K562 (cell line): ENCODE results near the gene ADAM10. TPM values are rescaled to one million over a fixed set of nuclear protein-coding genes. Genes with fewer than 3 reads are reported as not detected.

Experiments used
- ATAC-seq: fragments of 200-7000 bp; cut with Tn5 transposase; 3 replicates; pipeline ENCODE4 v1.9.1; 2020; ENCODE audit warnings: moderate library complexity
- BruUV-seq: library from RNA; stranded (reverse); fragments of 400-500 nt; replicated peaks from 2 replicates; lab custom pipeline; 2021; lab: Mats Ljungman, UMichigan
- CTCF ChIA-PET: fragments of 300-600 bp; formaldehyde crosslinking; extraction: SDS; loops from one replicate; lab custom pipeline; 2021; ENCODE audit warnings: low intra/inter-chr PET ratio; lab: Yijun Ruan, JAX
- POLR2A ChIA-PET: fragments of 300-600, 350-650 bp; sonication (Branson Sonifier 250); formaldehyde crosslinking; extraction: SDS; loops from one replicate; lab custom pipeline; 2021; ENCODE audit warnings: antibody characterized with exemption, inconsistent platforms; lab: Yijun Ruan, JAX
- DNase-seq, 4 experiments: peaks; one replicate each; pipeline versions ENCODE4 v3.0.0 to v3.0.0-alpha.2; 2011 to 2018; ENCODE audit warnings: low spot score in 3 of 4, mixed read lengths in 3 of 4; ENCODE audit errors: extremely low read depth in 1 of 4
- FAIRE-seq: peaks from 2 replicates; lab custom pipeline; 2011; peaks lifted over from hg19 to GRCh38; lab: Jason Lieb, UNC
- H2AFZ ChIP-seq: 2 replicates; pipeline ENCODE4 v1.6.0; 2011; ENCODE audit warnings: low read depth, low read length, control low read depth, inconsistent platforms
- H3K27ac ChIP-seq: fragments of 200-600 bp; 3 replicates; pipeline ENCODE4 v1.8.0; 2011; ENCODE audit warnings: low read depth, mild to moderate bottlenecking, control low read depth, inconsistent platforms, low read length, moderate library complexity, mixed read lengths; ENCODE audit errors: extremely low read depth
- H3K27me3 ChIP-seq, 2 experiments: fragments of 300-600 bp in 1 of 2; 2 replicates in 1 of 2; 3 replicates in 1 of 2; pipeline versions ENCODE4 v1.6.0 to v1.8.0; 2011; ENCODE audit warnings: inconsistent platforms in 2 of 2, low read length in 2 of 2, mild to moderate bottlenecking in 1 of 2, mixed read lengths in 1 of 2, moderate library complexity in 1 of 2; ENCODE audit not compliant: control insufficient read depth in 2 of 2, insufficient read depth in 2 of 2
- H3K36me3 ChIP-seq: fragments of 300-600 bp; 3 replicates; pipeline ENCODE4 v1.8.0; 2011; ENCODE audit warnings: mild to moderate bottlenecking, low read length, inconsistent platforms; ENCODE audit not compliant: control insufficient read depth, insufficient read depth
- H3K4me1 ChIP-seq, 2 experiments: fragments of 200-600 bp in 1 of 2; replicated peaks in 1 of 2; 2 replicates in 1 of 2; 3 replicates in 1 of 2; pipeline versions ENCODE4 v1.5.1 to v1.8.0; 2011; ENCODE audit warnings: inconsistent platforms in 2 of 2, low read length in 2 of 2, mild to moderate bottlenecking in 1 of 2, mixed read lengths in 1 of 2, moderate library complexity in 1 of 2; ENCODE audit not compliant: control insufficient read depth in 2 of 2, insufficient read depth in 2 of 2
- H3K4me2 ChIP-seq: 2 replicates; pipeline ENCODE4 v1.6.1; 2011; ENCODE audit warnings: low read length, control low read depth, inconsistent platforms, mixed read lengths; ENCODE audit not compliant: insufficient read depth
- H3K4me3 ChIP-seq: fragments of 200-600 bp; sonication (generic), shearing (Covaris generic); 2 replicates; pipeline ENCODE4 v1.5.1; 2016; ENCODE audit warnings: control low read depth, inconsistent platforms
- H3K79me2 ChIP-seq: fragments of 200-600 bp; 3 replicates; pipeline ENCODE4 v1.8.0; 2011; ENCODE audit warnings: low read length, inconsistent platforms; ENCODE audit not compliant: control insufficient read depth, insufficient read depth
- H3K9ac ChIP-seq, 2 experiments: 2 replicates each; pipeline versions ENCODE4 v1.6.0 to v1.6.1; 2011; ENCODE audit warnings: low read depth in 2 of 2, low read length in 2 of 2, control low read depth in 1 of 2, inconsistent platforms in 1 of 2, mild to moderate bottlenecking in 1 of 2, mixed read lengths in 1 of 2; ENCODE audit not compliant: insufficient read depth in 1 of 2
- H3K9me1 ChIP-seq: one replicate; pipeline ENCODE4 v1.6.0; 2011; ENCODE audit warnings: inconsistent platforms, mild to moderate bottlenecking, low read length, moderate library complexity; ENCODE audit not compliant: control insufficient read depth, insufficient read depth
- H3K9me3 ChIP-seq: replicated peaks from 2 replicates; pipeline ENCODE4 v1.5.1; 2011; ENCODE audit warnings: low read depth, low read length, inconsistent platforms; ENCODE audit not compliant: control insufficient read depth, insufficient read depth
- H4K20me1 ChIP-seq: replicated peaks from 2 replicates; pipeline ENCODE4 v1.6.1; 2011; ENCODE audit warnings: low read length, inconsistent platforms, mixed read lengths; ENCODE audit not compliant: control insufficient read depth, insufficient read depth
- BCOR ChIP-seq: fragments of 450-650 bp; IDR thresholded peaks from 2 replicates; pipeline ENCODE4 v1.6.1; 2016
- BRF1 ChIP-seq: IDR thresholded peaks from 3 replicates; pipeline ENCODE4 v1.6.1; 2011; ENCODE audit warnings: borderline replicate concordance, mild to moderate bottlenecking; ENCODE audit not compliant: insufficient read length; ENCODE audit errors: extremely low read depth
- CEBPB ChIP-seq: fragments of 450-650 bp; IDR thresholded peaks from 2 replicates; pipeline ENCODE4 v1.6.1; 2016; ENCODE audit warnings: missing genetic modification characterization, missing compliant biosample characterization
- GTF2B ChIP-seq: IDR thresholded peaks from 2 replicates; pipeline ENCODE4 v1.6.1; 2011; ENCODE audit not compliant: insufficient read length; ENCODE audit errors: extremely low read depth
- HCFC1 ChIP-seq: IDR thresholded peaks from 2 replicates; pipeline ENCODE4 v1.6.1; 2012; ENCODE audit warnings: low read depth, low read length, improper control_type of control experiment
- MCM3 ChIP-seq: fragments of 450-650 bp; IDR thresholded peaks from 2 replicates; pipeline ENCODE4 v1.6.1; 2016
- SMAD1 ChIP-seq: fragments of 150-350 bp; IDR thresholded peaks from 2 replicates; pipeline ENCODE4 v1.6.1; 2014; ENCODE audit warnings: low read length, low read depth; ENCODE audit not compliant: partially characterized antibody
- SRSF7 ChIP-seq: fragments of 200-400 bp; formaldehyde crosslinking; optimal IDR thresholded peaks from 2 replicates; pipeline ENCODE3; 2017; ENCODE audit warnings: mild to moderate bottlenecking, low read depth, low read length
- ZFPM2 ChIP-seq: fragments of 250-450 bp; sonication (Bioruptor Pico); IDR thresholded peaks from 2 replicates; pipeline ENCODE4 v1.5.1; 2022; ENCODE audit warnings: mild to moderate bottlenecking
- WGBS: fragments of 100-300 bp; shearing (Covaris generic); methylation state at CpG from one replicate; pipeline ENCODE4 v1.1.6; 2016; ENCODE audit warnings: low coverage, mixed read lengths; ENCODE audit not compliant: insufficient coverage; ENCODE audit errors: missing lambda C conversion rate; 5-methylcytosine and 5-hydroxymethylcytosine counted together
- in situ Hi-C: fragments of 300-500 bp; cut with MboI; formaldehyde crosslinking; loops from 4 replicates; pipeline ENCODE4 v1.15.0; 2018; ENCODE audit warnings: inconsistent platforms, mixed read lengths
- intact Hi-C: fragments of 100-400 bp; cut with micrococcal nuclease; formaldehyde crosslinking; loops from 2 replicates; pipeline ENCODE4 v1.14.2; 2022
- polyA plus RNA-seq, 8 experiments: library from polyadenylated mRNA; depleted of rRNA in 4 of 8; stranded (reverse) in 5 of 8; unstranded in 3 of 8; fragments of >200 nt; fragmentation: Nextera tagmentation in 2 of 8; fragmentation: Illumina TruSeq in 1 of 8; extraction: Ambion mirVana in 2 of 8; extraction: Trizol in 1 of 8; gene quantifications; 2 replicates each; pipeline versions ENCODE4 v1.2.1 to v1.2.3, GENCODE V29; 2011 to 2014; ENCODE audit warnings: inconsistent platforms in 1 of 8, missing spikeins in 1 of 8
- total RNA-seq, 7 experiments: library from RNA; depleted of rRNA in 6 of 7; stranded (reverse); fragments of >200 nt in 6 of 7; fragmentation: Illumina TruSeq in 2 of 7; extraction: Trizol in 2 of 7; gene quantifications; 2 replicates each; pipeline versions ENCODE4 v1.2.1 to v1.2.3, GENCODE V29; 2011 to 2021; ENCODE audit warnings: low replicate concordance in 1 of 7

ADAM10 gene
- total and polyA plus RNA-seq, 9 of the 15 experiments (the other 6 are each of a cell fraction or from before 2014, with no cell fraction given), result 11.9 to 152 (median 57.3) TPM

GRCh38 chr15:58549785-58550074, 199.8 kb downstream of the ADAM10 start:
- POLR2A ChIA-PET, result no interaction called here
- H3K9me3 ChIP-seq, result no peaks in the 10 kb centered on the region
- no peak for ATAC-seq
- intact Hi-C loops (loop anchor here (5.0 kb wide), 1 partner anchor 198 kb away; the partner anchor contains the start of gene ADAM10), in situ Hi-C loops (no loop called here)
- no peaks in the 10 kb centered on the region for H3K79me2 ChIP-seq
- no peak for FAIRE-seq
- TF ChIP-seq SMAD1 (no peak), BRF1 (no peak), CEBPB (tag) (no peak), SRSF7 (no peak), ZFPM2 (no peak), GTF2B (no peak), MCM3 (no peak), HCFC1 (no peak), BCOR (no peak)
- no peaks in the 10 kb centered on the region for H3K9me1 ChIP-seq
- H3K27ac ChIP-seq, result no peak overlapping the region
- H3K4me3 ChIP-seq, result no peak overlapping the region
- H3K9ac ChIP-seq, result no peak overlapping the region
- no peak overlapping the region for H3K4me2 ChIP-seq
- H3K36me3 ChIP-seq, result no peaks in the 10 kb centered on the region
- H4K20me1 ChIP-seq, result no peaks in the 10 kb centered on the region
- DNase-seq, result no peak
- no peaks in the 10 kb centered on the region for H3K27me3 ChIP-seq
- H3K4me1 ChIP-seq, result peaks cover 42 to 53% of the 10 kb centered on the region in 2 experiments
- no peak overlapping the region for H2AFZ ChIP-seq
- CTCF ChIA-PET, result no interaction called here
- WGBS, result 81% methylated on average over 7 of the region's 7 CpGs
- no TSS peak for BruUV-seq
